Measurements from ENCODE around the gene BIRC5.

DNA sequence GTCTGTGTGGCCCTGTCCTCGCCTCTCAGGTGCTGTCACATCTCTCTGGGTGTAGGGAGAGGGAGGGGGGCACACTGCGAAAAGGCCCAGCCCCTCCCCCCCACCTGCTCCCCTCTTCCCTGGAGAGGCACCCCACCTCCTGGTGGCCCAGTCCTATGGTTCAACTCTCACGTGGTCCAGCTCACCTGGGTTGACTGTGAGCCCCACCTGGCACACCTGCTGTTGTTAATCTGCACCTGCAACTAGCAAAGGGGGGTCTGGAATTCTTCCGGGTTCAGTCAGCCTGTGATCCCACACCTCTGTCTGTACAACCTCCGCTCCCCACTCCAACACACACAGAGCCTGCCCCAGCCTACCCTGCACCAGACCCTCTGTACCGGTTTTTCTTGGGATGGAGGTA lies 47.6 kb upstream of the BIRC5 start:
- TF ChIP-seq CTCF (IDR thresholded peaks at IDR 0.05) (no peak), POLR2A (IDR thresholded peaks at IDR 0.05) (no peak)
